ENCODE measurements around the gene MROH7.

DNA sequence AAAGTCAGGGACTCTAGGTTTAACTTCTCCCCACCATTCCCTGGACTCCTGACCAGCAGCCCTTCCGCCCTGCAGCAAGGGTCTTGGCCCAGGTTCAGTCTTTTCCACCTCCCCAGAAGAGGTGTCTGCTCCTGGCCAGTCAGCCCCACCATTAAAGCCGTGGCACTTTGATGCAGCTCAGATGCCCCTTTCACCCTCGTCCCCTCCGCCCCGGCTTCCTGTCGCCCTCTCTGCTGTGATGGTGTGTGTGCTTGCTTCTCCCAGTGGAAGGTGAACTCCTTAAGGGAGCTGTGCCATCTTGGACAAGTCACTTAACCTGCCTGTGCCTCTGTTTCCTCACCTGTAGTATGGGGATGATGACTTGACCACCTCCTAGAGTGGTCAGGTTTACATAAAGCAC lies 56.3 kb downstream of the MROH7 start:
- TF ChIP-seq EZH2 (IDR thresholded peaks at IDR 0.05; ENCODE audit: borderline replicate concordance, low read depth, low read length, poor library complexity, severe bottlenecking): no peak
- TF ChIP-seq, protein P1, sequence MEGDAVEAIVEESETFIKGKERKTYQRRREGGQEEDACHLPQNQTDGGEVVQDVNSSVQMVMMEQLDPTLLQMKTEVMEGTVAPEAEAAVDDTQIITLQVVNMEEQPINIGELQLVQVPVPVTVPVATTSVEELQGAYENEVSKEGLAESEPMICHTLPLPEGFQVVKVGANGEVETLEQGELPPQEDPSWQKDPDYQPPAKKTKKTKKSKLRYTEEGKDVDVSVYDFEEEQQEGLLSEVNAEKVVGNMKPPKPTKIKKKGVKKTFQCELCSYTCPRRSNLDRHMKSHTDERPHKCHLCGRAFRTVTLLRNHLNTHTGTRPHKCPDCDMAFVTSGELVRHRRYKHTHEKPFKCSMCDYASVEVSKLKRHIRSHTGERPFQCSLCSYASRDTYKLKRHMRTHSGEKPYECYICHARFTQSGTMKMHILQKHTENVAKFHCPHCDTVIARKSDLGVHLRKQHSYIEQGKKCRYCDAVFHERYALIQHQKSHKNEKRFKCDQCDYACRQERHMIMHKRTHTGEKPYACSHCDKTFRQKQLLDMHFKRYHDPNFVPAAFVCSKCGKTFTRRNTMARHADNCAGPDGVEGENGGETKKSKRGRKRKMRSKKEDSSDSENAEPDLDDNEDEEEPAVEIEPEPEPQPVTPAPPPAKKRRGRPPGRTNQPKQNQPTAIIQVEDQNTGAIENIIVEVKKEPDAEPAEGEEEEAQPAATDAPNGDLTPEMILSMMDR (conservative IDR thresholded peaks at IDR 0.05; ENCODE audit: low read depth, low read length): no peak

Data from A673 (cell line).